ENCODE results near the gene PTCD2. TPM values are rescaled to one million over a fixed set of nuclear protein-coding genes. Genes with fewer than 3 reads are reported as not detected.

Gene PTCD2
- total and polyA plus RNA-seq, 9 of the 15 experiments (the other 6 are each of a cell fraction or from before 2014, with no cell fraction given) = 11.9 to 28.5 (median 18.6) TPM

DNA sequence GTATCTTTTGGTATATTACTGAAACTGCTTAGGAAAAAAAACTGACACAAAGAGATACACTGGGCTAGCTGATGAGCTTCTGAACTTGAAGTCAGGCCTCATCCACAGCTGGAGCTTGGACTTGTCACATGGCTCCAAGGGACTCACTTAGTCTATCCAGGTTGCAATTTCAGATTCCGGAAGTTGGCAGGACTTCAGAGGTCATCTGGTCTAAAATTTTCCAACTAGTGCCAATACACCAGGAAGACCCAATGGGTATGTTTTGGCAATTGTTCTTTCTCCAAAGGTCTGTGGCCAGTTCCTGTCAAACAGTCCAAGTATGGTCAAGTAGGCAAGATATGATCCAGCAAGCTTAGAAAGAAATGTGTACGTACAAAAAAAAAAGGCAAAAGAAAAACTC is 36.8 kb upstream of the PTCD2 start (continued):
- TF ChIP-seq TCFL5 (CRISPR knock-in tag; conservative IDR thresholded peaks at IDR 0.05) (peak; percentile 69; the same call in 1 of the 2 replicates), POLR3G (IDR thresholded peaks at IDR 0.05; ENCODE audit: extremely low read depth, insufficient read length, insufficient replicate concordance) (no peak), PHTF2 (CRISPR knock-in tag; IDR thresholded peaks at IDR 0.05) (no peak), TCF3 (CRISPR knock-in tag; IDR thresholded peaks at IDR 0.05) (no peak), YBX1 (IDR thresholded peaks at IDR 0.05) (no peak), HMG20A (CRISPR knock-in tag; conservative IDR thresholded peaks at IDR 0.05) (no peak), U2AF1 (optimal IDR thresholded peaks at IDR 0.05; ENCODE audit: low read depth, low read length) (no peak), POLR2AphosphoS5 (IDR thresholded peaks at IDR 0.05; ENCODE audit: control insufficient read depth, insufficient read depth, low read depth, low read length) (no peak), ZNF212 (CRISPR knock-in tag; IDR thresholded peaks at IDR 0.05) (no peak), STAT5A (IDR thresholded peaks at IDR 0.05; ENCODE audit: borderline replicate concordance, low read length) (no peak), MEF2A (IDR thresholded peaks at IDR 0.05; ENCODE audit: control insufficient read depth, low read depth, low read length) (no peak), SRSF3 (IDR thresholded peaks at IDR 0.05; ENCODE audit: insufficient read depth, low read length) (no peak), ZNF232 (CRISPR knock-in tag; IDR thresholded peaks at IDR 0.05) (no peak), POLR2B (IDR thresholded peaks at IDR 0.05; ENCODE audit: low read depth, partially characterized antibody) (no peak), JUN (IDR thresholded peaks at IDR 0.05; ENCODE audit: borderline replicate concordance, low read depth, low read length) (no peak), JUN (CRISPR knock-in tag; IDR thresholded peaks at IDR 0.05; ENCODE audit: borderline replicate concordance) (no peak), XRCC5 (IDR thresholded peaks at IDR 0.05; ENCODE audit: low read depth, low read length) (no peak)
- TF ChIP-seq, protein P1, sequence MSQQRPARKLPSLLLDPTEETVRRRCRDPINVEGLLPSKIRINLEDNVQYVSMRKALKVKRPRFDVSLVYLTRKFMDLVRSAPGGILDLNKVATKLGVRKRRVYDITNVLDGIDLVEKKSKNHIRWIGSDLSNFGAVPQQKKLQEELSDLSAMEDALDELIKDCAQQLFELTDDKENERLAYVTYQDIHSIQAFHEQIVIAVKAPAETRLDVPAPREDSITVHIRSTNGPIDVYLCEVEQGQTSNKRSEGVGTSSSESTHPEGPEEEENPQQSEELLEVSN (IDR thresholded peaks at IDR 0.05; ENCODE audit: borderline replicate concordance in 1 of 2, extremely low read depth in 1 of 2, insufficient read depth in 1 of 2, insufficient read length in 1 of 2, low read depth in 1 of 2, low read length in 1 of 2, poor library complexity in 1 of 2, severe bottlenecking in 1 of 2) = no peak
- TF ChIP-seq, protein P2, sequence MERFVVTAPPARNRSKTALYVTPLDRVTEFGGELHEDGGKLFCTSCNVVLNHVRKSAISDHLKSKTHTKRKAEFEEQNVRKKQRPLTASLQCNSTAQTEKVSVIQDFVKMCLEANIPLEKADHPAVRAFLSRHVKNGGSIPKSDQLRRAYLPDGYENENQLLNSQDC (CRISPR knock-in tag; IDR thresholded peaks at IDR 0.05) = no peak
- TF ChIP-seq, protein P3, sequence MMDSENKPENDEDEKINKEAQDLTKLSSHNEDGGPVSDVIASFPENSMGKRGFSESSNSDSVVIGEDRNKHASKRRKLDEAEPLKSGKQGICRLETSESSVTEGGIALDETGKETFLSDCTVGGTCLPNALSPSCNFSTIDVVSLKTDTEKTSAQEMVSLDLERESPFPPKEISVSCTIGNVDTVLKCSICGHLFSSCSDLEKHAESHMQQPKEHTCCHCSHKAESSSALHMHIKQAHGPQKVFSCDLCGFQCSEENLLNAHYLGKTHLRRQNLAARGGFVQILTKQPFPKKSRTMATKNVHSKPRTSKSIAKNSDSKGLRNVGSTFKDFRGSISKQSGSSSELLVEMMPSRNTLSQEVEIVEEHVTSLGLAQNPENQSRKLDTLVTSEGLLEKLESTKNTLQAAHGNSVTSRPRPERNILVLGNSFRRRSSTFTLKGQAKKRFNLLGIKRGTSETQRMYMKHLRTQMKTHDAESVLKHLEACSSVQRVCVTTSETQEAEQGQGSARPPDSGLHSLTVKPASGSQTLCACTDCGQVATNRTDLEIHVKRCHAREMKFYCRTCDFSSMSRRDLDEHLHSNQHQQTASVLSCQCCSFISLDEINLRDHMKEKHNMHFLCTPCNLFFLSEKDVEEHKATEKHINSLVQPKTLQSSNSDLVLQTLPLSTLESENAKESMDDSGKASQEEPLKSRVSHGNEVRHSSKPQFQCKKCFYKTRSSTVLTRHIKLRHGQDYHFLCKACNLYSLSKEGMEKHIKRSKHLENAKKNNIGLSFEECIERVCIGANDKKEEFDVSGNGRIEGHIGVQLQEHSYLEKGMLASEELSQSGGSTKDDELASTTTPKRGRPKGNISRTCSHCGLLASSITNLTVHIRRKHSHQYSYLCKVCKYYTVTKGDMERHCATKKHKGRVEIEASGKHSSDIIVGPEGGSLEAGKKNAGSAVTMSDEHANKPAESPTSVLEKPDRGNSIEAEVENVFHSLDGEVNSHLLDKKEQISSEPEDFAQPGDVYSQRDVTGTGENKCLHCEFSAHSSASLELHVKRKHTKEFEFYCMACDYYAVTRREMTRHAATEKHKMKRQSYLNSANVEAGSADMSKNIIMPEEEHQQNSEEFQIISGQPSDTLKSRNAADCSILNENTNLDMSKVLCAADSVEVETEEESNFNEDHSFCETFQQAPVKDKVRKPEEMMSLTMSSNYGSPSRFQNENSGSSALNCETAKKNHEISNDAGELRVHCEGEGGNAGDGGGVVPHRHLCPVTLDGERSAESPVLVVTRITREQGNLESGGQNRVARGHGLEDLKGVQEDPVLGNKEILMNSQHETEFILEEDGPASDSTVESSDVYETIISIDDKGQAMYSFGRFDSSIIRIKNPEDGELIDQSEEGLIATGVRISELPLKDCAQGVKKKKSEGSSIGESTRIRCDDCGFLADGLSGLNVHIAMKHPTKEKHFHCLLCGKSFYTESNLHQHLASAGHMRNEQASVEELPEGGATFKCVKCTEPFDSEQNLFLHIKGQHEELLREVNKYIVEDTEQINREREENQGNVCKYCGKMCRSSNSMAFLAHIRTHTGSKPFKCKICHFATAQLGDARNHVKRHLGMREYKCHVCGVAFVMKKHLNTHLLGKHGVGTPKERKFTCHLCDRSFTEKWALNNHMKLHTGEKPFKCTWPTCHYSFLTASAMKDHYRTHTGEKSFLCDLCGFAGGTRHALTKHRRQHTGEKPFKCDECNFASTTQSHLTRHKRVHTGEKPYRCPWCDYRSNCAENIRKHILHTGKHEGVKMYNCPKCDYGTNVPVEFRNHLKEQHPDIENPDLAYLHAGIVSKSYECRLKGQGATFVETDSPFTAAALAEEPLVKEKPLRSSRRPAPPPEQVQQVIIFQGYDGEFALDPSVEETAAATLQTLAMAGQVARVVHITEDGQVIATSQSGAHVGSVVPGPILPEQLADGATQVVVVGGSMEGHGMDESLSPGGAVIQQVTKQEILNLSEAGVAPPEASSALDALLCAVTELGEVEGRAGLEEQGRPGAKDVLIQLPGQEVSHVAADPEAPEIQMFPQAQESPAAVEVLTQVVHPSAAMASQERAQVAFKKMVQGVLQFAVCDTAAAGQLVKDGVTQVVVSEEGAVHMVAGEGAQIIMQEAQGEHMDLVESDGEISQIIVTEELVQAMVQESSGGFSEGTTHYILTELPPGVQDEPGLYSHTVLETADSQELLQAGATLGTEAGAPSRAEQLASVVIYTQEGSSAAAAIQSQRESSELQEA (IDR thresholded peaks at IDR 0.05; ENCODE audit: low read depth) = no peak
